Cardiac muscle cell (in vitro differentiated cells and primary cell): ENCODE results near the gene PIK3C2G. TPM values are rescaled to one million over a fixed set of nuclear protein-coding genes. Genes with fewer than 3 reads are reported as not detected.

Experiments used
- DNase-seq, 2 donors: peaks; one replicate each; pipeline versions ENCODE4 v3.0.0 to v3.0.0-alpha.2; 2010 to 2017; ENCODE audit warnings: low read depth in 1 of 2, low spot score in 1 of 2
- H3K27ac ChIP-seq: fragments of 200-600 bp; sonication (generic); 2 replicates; pipeline ENCODE4 v1.5.1; 2016
- H3K27me3 ChIP-seq: fragments of 200-600 bp; sonication (generic); 2 replicates; pipeline ENCODE4 v1.6.0; 2016; ENCODE audit warnings: control low read depth
- H3K36me3 ChIP-seq: fragments of 200-600 bp; sonication (generic); 2 replicates; pipeline ENCODE4 v1.5.1; 2016; ENCODE audit warnings: control low read depth
- H3K4me1 ChIP-seq: fragments of 200-600 bp; sonication (generic); 2 replicates; pipeline ENCODE4 v1.8.1; 2017; ENCODE audit warnings: low read depth, mild to moderate bottlenecking, mixed run types
- H3K4me3 ChIP-seq: fragments of 200-600 bp; sonication (generic); 2 replicates; pipeline ENCODE4 v1.5.1; 2016; ENCODE audit warnings: mild to moderate bottlenecking
- H3K9me3 ChIP-seq: fragments of 200-600 bp; sonication (generic); 2 replicates; pipeline ENCODE4 v1.5.1; 2017; ENCODE audit warnings: low read depth, mild to moderate bottlenecking, control low read depth
- CTCF ChIP-seq: IDR thresholded peaks from 2 replicates; pipeline ENCODE4 v1.5.1; 2012; ENCODE audit warnings: low read depth, mild to moderate bottlenecking, low read length
- polyA plus RNA-seq: library from polyadenylated mRNA; unstranded; fragments of >200 nt; fragmentation: Nextera tagmentation; extraction: Ambion mirVana; gene quantifications from 2 replicates; pipeline ENCODE4 v1.2.1, GENCODE V29; 2016
- total RNA-seq: library from RNA; depleted of rRNA; stranded (reverse); fragments of >200 nt; gene quantifications from 2 replicates; pipeline ENCODE4 v1.2.3, GENCODE V29; 2016

Gene PIK3C2G
- total and polyA plus RNA-seq, 2 experiments from 2014 or later, result not detected

DNA sequence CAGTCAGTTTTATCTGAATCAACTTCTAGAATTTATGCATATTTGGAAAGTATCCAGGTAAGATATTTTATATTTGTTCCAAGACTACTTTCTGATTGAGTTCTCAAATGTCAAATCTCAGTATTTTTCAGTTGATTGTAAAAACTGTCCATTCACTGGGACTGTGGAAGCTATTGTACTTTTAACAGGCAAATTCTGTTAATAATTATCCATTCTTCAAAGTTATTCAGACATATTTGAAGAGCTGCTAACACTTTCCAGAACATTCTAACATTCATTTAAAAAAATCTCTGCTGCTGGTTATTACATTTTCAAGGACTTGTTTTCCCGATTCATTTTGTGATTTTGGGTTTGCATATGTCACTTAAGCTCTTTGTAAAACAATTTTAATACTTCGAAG lies 59.7 kb downstream of the PIK3C2G start:
- Histone ChIP-seq H3K4me1 (no peaks in the 10 kb centered on the region), H3K36me3 (no peaks in the 10 kb centered on the region), H3K27ac (no peak overlapping the region), H3K9me3 (no peaks in the 10 kb centered on the region), H3K4me3 (no peak overlapping the region), H3K27me3 (no peaks in the 10 kb centered on the region)
- TF ChIP-seq CTCF, result no peak
- DNase-seq, result no peak

- Histone ChIP-seq H3K9me3 (no peaks in the 10 kb centered on the region), H3K27me3 (no peaks in the 10 kb centered on the region), H3K36me3 (no peaks in the 10 kb centered on the region)
Measured at GRCh38 chr12:18323159-18323558, 61.8 kb downstream of the PIK3C2G start.

DNA sequence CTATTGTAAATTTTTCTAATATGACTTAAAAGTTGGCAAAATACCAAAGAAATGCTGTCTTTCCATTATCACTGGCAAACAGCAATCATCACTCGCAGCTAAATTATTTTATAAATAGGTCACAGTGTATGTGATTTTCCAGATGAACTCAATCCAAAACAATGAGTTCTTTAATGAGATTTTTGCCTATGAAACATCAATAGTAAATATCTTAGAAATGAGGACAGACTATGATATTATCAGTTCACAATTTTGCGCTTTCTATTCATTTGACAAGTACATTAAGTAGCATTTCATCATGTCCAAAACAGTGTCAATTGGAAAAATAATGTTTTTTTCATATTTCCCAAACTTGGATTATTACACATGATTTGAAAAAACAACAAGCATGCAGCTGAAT lies 65.7 kb downstream of the PIK3C2G start:
- TF ChIP-seq CTCF, result no peak
- H3K9me3 ChIP-seq, result no peaks in the 10 kb centered on the region
- H3K27ac ChIP-seq, result no peak overlapping the region
- no peak overlapping the region for H3K4me3 ChIP-seq
- no peak for DNase-seq
- H3K36me3 ChIP-seq, result no peaks in the 10 kb centered on the region
- H3K4me1 ChIP-seq, result no peaks in the 10 kb centered on the region
- H3K27me3 ChIP-seq, result no peaks in the 10 kb centered on the region

More at GRCh38 chr12:18323159-18323558, 61.8 kb downstream of the PIK3C2G start:
- no peak overlapping the region for H3K4me3 ChIP-seq
- H3K27ac ChIP-seq, result no peak overlapping the region
- H3K4me1 ChIP-seq, result no peaks in the 10 kb centered on the region
- TF ChIP-seq CTCF, result no peak
- DNase-seq, result peak in 1 of 2 donors; percentile 4

DNA sequence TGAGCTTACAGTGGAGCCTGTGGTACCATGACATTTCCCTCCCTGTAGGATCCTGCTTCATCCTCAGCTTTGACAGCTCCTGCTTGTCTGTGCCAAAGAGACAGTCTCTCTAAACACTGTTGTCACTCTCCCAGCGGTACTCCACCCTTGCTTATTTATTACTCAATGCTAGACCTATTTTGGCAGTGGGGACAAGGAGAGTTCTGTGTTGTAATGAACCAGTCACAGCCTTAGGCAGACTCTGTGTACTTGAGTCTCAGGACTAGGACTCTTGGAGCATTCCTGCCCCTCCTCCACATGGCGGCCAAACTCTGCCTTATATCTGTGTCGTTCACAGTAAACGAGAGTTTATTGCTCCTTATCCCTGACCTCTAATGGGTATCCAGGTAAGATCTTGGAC lies 70.9 kb downstream of the PIK3C2G start:
- DNase-seq, result no peak
- no peak overlapping the region for H3K27ac ChIP-seq
- H3K27me3 ChIP-seq, result no peaks in the 10 kb centered on the region
- no peak overlapping the region for H3K4me3 ChIP-seq
- no peaks in the 10 kb centered on the region for H3K4me1 ChIP-seq
- no peaks in the 10 kb centered on the region for H3K9me3 ChIP-seq
- no peaks in the 10 kb centered on the region for H3K36me3 ChIP-seq
- TF ChIP-seq CTCF, result no peak

- Histone ChIP-seq H3K27ac (no peak overlapping the region), H3K4me1 (no peaks in the 10 kb centered on the region), H3K36me3 (no peaks in the 10 kb centered on the region), H3K9me3 (no peaks in the 10 kb centered on the region), H3K4me3 (no peak overlapping the region), H3K27me3 (no peaks in the 10 kb centered on the region)
- no peak for TF ChIP-seq CTCF
- no peak for DNase-seq
Measured at GRCh38 chr12:18339633-18340032, 78.3 kb downstream of the PIK3C2G start.

DNA sequence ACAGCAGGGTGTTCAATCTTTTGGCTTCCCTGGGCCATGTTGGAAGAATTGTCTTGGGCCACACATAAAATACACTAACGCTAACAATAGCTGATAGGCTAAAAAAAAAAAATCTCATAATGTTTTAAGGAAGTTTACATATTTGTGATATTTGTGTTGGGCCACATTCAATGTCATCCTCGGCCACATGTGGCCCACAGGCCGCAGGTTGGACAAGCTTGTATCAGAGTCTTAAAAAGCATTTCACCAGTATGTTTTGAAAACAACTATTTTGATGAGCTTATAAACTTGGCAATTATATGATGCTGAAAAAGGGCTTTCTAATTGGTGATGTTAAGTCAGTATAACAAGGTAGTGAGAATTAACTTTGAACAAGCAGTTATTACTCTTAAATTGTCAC lies 78.9 kb downstream of the PIK3C2G start:
- DNase-seq, result no peak
- H3K4me3 ChIP-seq, result no peak overlapping the region
- no peak for TF ChIP-seq CTCF
- H3K27ac ChIP-seq, result no peak overlapping the region
- H3K27me3 ChIP-seq, result no peaks in the 10 kb centered on the region
- no peaks in the 10 kb centered on the region for H3K9me3 ChIP-seq
- H3K4me1 ChIP-seq, result no peaks in the 10 kb centered on the region
- no peaks in the 10 kb centered on the region for H3K36me3 ChIP-seq
